Spleen (tissue), 3 donors: ENCODE measurements around the gene ZNF25.

Source experiments
- POLR2A ChIP-seq, 3 donors: fragments of 450-650 bp; IDR thresholded peaks; one replicate each; pipeline ENCODE4 v1.5.1; 2017; ENCODE audit warnings: antibody characterized with exemption in 3 of 3, mild to moderate bottlenecking in 1 of 3
- POLR2AphosphoS5 ChIP-seq, 3 donors: sonication (generic); formaldehyde crosslinking; IDR thresholded peaks; one replicate each; pipeline ENCODE4 v1.5.1; 2017; ENCODE audit warnings: antibody characterized with exemption in 3 of 3

GRCh38 chr10:37906382-37906781, 70.1 kb downstream of the ZNF25 start:
- TF ChIP-seq POLR2AphosphoS5 (IDR thresholded peaks at IDR 0.05) (no peak), POLR2A (IDR thresholded peaks at IDR 0.05) (no peak)
